ENCODE data around the gene DZIP1.

DZIP1 gene

DNA sequence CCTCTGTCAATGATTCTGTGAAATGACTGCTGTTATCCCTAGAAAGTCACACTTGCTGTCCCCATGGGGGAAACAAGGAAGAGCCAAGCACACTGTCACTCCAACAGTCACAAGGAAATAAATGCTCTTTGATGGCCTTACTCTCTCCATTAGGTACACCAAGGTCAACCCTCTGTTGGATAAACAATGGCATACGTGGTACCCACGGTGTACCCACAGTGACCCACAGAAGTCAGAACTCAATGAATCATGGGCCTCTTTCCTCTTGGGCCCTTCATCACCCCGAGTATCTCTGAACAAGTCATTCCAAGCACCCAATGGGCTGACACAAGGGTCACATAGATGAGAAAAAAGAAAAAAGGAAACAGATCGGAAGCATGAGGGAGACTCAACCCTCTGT, 15.4 kb downstream of the DZIP1 start:
- no peak overlapping the region for H3K27ac ChIP-seq
- H3K79me2 ChIP-seq (ENCODE audit: insufficient read depth, low read depth): no peaks in the 10 kb centered on the region
- TF ChIP-seq, protein P1, sequence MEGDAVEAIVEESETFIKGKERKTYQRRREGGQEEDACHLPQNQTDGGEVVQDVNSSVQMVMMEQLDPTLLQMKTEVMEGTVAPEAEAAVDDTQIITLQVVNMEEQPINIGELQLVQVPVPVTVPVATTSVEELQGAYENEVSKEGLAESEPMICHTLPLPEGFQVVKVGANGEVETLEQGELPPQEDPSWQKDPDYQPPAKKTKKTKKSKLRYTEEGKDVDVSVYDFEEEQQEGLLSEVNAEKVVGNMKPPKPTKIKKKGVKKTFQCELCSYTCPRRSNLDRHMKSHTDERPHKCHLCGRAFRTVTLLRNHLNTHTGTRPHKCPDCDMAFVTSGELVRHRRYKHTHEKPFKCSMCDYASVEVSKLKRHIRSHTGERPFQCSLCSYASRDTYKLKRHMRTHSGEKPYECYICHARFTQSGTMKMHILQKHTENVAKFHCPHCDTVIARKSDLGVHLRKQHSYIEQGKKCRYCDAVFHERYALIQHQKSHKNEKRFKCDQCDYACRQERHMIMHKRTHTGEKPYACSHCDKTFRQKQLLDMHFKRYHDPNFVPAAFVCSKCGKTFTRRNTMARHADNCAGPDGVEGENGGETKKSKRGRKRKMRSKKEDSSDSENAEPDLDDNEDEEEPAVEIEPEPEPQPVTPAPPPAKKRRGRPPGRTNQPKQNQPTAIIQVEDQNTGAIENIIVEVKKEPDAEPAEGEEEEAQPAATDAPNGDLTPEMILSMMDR (conservative IDR thresholded peaks at IDR 0.05; ENCODE audit: low read depth, low read length): no peak
- no peaks in the 10 kb centered on the region for H3K4me1 ChIP-seq (ENCODE audit: low read depth, poor library complexity, severe bottlenecking)
- no peak overlapping the region for H3K4me3 ChIP-seq (IDR thresholded peaks at IDR 0.05; ENCODE audit: insufficient read depth, low read depth, low read length)
- H4K20me1 ChIP-seq (ENCODE audit: insufficient read depth): no peaks in the 10 kb centered on the region
- no peak overlapping the region for H3K4me2 ChIP-seq
- H3K27me3 ChIP-seq (ENCODE audit: insufficient read depth, low read depth): no peaks in the 10 kb centered on the region
- H3K36me3 ChIP-seq (ENCODE audit: insufficient read depth): no peaks in the 10 kb centered on the region
- no peak overlapping the region for H2AFZ ChIP-seq (ENCODE audit: low read depth)
- H3K9ac ChIP-seq: no peak overlapping the region

DNA sequence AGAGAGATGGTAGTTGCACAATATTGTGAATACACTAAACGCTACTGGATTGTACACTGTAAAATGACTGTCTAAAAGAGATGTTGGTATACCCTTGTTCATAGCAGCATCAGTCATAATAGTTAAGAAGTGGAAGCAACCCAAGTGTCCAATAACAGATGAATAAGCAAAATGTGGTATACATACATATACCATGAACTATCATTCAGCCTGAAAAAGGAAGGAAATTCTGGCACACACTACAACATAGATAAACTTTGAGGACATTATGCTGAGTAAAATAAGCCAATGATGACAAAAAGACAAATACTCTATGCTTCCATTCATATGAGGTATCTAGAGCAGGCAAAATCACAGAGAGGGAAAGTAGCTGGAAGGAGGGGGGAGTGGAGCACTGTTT, 16.0 kb downstream of the DZIP1 start:
- Histone ChIP-seq H3K4me3 (IDR thresholded peaks at IDR 0.05; ENCODE audit: insufficient read depth, low read depth, low read length) (no peak overlapping the region), H3K9ac (no peak overlapping the region), H3K79me2 (ENCODE audit: insufficient read depth, low read depth) (no peaks in the 10 kb centered on the region), H3K36me3 (ENCODE audit: insufficient read depth) (no peaks in the 10 kb centered on the region), H2AFZ (ENCODE audit: low read depth) (no peak overlapping the region), H3K27ac (no peak overlapping the region), H3K4me1 (ENCODE audit: low read depth, poor library complexity, severe bottlenecking) (no peaks in the 10 kb centered on the region), H3K27me3 (ENCODE audit: insufficient read depth, low read depth) (no peaks in the 10 kb centered on the region), H4K20me1 (ENCODE audit: insufficient read depth) (no peaks in the 10 kb centered on the region), H3K4me2 (no peak overlapping the region)
- TF ChIP-seq, protein P1 (conservative IDR thresholded peaks at IDR 0.05; ENCODE audit: low read depth, low read length): no peak

DNA sequence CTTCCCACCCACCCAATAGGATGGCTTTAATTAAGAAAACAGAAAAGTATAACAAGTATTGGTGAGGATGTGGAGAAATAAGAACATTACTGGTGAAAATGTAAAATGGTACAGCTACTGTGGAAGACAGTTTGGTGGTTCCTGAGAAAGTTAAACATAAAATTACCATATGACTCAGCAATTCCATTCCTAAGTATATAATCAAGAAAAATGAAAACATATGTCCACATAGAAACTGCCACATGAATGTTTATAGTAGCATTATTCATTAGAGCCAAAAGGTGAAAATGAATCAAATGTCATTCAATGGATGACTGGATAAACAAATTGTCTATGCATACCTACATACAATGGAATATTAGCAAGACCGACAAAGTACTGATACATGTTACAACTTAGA, 16.9 kb downstream of the DZIP1 start:
- H3K4me2 ChIP-seq: no peak overlapping the region
- H4K20me1 ChIP-seq (ENCODE audit: insufficient read depth): no peaks in the 10 kb centered on the region
- no peak overlapping the region for H3K27ac ChIP-seq
- no peaks in the 10 kb centered on the region for H3K27me3 ChIP-seq (ENCODE audit: insufficient read depth, low read depth)
- H3K9ac ChIP-seq: no peak overlapping the region
- no peaks in the 10 kb centered on the region for H3K79me2 ChIP-seq (ENCODE audit: insufficient read depth, low read depth)
- H3K4me1 ChIP-seq (ENCODE audit: low read depth, poor library complexity, severe bottlenecking): no peaks in the 10 kb centered on the region
- no peaks in the 10 kb centered on the region for H3K36me3 ChIP-seq (ENCODE audit: insufficient read depth)
- H2AFZ ChIP-seq (ENCODE audit: low read depth): no peak overlapping the region
- TF ChIP-seq, protein P1 (conservative IDR thresholded peaks at IDR 0.05; ENCODE audit: low read depth, low read length): no peak
- no peak overlapping the region for H3K4me3 ChIP-seq (IDR thresholded peaks at IDR 0.05; ENCODE audit: insufficient read depth, low read depth, low read length)

DNA sequence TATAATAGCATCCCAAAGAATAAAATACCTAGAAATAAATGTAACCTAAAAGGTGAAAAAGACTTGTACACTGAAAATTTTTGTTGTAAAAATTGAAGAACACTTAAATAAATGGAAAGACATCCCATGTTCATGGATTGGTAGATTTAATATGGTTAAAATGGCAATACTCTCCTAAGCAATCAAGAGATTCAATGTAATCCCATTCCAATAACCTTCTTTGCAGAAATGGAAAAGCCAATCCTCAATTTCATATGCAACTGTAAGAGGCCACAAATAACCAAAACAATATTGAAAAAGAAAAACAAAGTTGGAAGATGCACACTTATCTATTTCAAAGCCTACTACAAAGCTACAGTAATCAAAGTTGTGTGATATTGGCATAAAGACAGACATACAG, 17.7 kb downstream of the DZIP1 start:
- H3K4me3 ChIP-seq (IDR thresholded peaks at IDR 0.05; ENCODE audit: insufficient read depth, low read depth, low read length): no peak overlapping the region
- TF ChIP-seq, protein P1 (conservative IDR thresholded peaks at IDR 0.05; ENCODE audit: low read depth, low read length): no peak
- H3K9ac ChIP-seq: no peak overlapping the region
- H3K27me3 ChIP-seq (ENCODE audit: insufficient read depth, low read depth): no peaks in the 10 kb centered on the region
- no peak overlapping the region for H3K4me2 ChIP-seq
- no peak overlapping the region for H2AFZ ChIP-seq (ENCODE audit: low read depth)
- no peaks in the 10 kb centered on the region for H4K20me1 ChIP-seq (ENCODE audit: insufficient read depth)
- H3K4me1 ChIP-seq (ENCODE audit: low read depth, poor library complexity, severe bottlenecking): no peaks in the 10 kb centered on the region
- H3K36me3 ChIP-seq (ENCODE audit: insufficient read depth): no peaks in the 10 kb centered on the region
- no peaks in the 10 kb centered on the region for H3K79me2 ChIP-seq (ENCODE audit: insufficient read depth, low read depth)
- H3K27ac ChIP-seq: no peak overlapping the region
